ENCODE data around the gene DNM1. TPM values are rescaled to one million over a fixed set of nuclear protein-coding genes. Genes with fewer than 3 reads are reported as not detected.

Gene DNM1
- polyA plus RNA-seq, 3 donors: 4.5 to 22.8 (median 6.4) TPM

DNA sequence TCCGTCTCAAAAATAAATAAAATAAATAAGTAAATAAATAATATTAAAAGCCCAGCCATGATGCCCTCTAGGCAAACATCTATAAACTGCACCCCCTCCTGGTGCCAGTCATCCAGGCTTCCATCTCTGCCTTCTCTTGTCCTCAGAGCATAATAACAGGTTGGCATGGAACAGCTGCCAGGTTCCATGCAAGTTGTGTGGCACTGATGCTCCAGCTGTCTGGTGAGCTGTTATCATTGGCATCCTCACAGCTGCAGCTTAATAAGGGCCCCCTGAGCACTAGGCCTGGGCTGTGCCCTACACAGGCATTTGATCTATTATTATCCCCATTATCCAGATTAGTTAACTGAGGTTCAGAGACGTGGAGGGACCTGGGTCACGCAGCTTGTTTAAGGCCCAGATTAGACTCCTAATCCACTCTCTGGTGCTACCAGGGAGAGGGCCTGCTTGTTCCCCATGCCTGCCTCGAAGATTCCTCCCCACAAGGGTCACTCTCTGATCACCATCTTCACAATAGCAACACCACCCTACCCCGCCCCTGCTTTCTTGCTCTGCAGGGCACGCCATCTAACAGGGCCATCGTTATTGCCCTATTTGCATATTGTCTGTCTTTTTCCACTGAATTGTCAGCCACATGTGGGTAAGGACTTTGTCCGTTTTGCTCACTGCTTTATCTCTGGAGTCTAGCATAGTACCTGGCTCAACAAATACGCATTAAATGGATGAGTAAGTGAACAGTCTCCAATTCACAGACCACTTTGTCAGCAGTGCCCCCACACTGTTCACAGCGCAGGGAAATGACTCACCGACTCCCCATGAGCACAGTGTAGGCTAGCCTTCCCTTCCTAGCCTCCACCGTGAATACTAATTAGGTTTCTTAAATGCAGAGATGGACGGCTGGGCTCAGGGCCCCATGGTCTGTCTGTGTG, 1.5 kb upstream of the DNM1 start:
- WGBS, 3 donors: 86 to 88% (median 86%) methylated on average over 13 of the region's 13 CpGs
- no peak overlapping the region for H3K27ac ChIP-seq (ENCODE audit: low read depth, low read length)

DNA sequence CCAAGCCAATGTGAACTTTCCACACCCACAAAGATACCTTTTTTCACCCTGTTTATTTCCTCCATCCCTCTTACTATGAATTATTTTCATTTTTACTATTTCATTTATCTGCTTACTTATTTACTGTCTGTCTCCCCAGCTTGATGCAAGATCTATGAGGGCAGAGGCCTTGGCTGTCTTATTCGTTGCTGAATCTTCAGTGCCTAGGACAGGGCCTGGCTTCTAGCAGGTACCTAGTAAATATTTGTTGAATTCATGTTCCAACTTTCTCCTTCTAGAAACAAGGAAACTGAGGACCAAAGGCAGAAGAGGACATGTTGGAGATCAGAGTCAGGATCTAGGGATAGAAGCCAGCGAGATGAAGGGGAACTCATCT, 543 bp upstream of the DNM1 start:
- 16 to 24% (median 18%) methylated on average over 2 of the region's 2 CpGs for WGBS, 3 donors
- no peak overlapping the region for H3K27ac ChIP-seq (ENCODE audit: low read depth, low read length)

DNA sequence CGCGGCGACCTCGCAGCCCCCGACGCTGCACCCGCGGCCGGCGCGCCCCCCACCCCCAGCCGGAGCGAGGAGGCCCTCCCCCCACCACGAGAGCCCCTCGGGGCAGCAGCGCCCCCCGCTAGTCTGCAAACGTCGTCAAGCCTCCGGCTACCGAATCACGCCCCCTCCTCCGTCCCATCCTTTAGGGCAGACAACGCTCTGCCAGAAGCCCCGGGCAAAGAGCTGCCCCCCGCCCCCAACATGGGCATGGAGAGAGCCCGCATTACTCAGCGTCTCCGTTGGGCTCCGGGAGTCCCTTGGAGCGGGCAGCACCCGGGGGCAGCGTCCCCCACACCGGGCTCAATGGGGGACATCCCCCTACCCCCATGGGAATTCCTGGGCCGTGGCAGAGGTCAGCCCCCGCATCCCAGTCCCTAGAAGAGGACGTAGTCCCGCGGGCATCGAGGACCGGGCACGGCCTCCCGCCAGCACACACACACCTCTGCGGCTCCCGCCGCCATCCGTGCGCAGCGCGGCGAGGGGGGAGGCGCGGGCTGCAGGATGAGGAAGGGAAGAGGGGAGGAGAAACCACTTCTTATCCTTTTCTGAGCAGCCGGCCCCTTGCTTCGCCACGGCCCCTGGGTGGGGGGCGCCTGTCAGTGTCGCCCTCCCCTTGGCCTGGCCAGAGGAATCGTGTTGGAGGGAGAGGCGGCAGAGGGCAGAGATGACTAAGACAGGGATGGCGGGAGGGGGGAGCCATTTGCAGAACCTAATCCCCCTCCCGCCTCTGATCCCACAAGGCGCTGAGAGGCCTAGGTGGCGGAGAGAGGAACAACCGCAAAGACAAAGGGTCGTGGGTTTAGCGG, 750 bp downstream of the DNM1 start:
- WGBS, 3 donors: 1 to 9% (median 1%) methylated on average over 37 to 66 of the region's 67 CpGs

DNA sequence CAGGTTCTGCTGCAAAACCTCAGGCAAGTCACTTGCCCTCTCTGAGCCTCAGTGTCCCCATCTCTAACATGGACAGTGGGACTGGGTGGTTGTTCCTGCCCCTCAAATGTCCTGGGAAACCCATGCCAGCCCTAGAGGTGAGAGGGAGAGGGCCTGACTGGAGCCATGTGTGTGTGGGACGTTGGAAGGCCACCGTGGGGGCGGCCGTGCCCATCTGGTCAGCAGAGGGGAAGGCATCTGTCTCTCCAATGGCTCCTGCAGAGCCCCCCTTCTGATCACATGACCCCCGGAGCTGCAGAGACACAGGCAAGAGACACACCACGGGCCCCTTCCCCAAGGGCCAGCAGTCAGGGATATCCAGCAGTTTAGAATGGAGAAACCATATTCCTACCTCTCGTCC, 1.7 kb downstream of the DNM1 start:
- WGBS, 3 donors: 73 to 84% (median 84%) methylated on average over 7 of the region's 7 CpGs

More for the DNA sequence above, 750 bp downstream of the DNM1 start:
- H3K27ac ChIP-seq (ENCODE audit: low read depth, low read length): no peak overlapping the region

DNA sequence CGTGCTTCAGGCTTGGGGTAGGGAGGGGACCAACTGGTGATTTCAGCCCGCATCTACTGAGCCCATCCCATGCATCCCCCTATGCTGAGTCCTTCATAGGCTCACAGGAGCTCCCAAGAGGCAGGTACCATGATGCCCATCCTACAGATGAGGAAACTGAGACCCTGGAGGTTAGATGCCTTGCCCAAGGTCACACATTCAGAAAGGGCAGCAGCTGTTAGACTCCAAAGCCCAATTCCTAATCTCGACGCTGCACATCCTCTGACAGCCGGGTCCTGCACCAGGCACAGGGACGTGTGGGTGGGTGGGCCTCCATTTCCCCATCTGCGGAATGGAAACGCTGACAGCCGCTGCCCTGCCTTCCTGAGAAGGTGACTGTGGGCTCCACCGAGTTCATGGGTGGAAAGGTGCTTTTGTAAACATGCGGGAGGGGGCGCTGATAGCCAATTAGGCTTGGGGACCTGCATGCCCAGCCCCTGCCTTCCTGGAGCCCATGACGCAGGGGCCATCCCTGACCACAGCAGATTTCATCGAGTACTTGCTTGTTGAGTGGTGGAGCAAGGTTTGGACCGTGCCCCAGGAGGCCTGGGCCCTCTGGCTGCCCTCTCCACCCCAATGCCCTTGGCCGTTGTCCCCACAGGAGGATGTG, 2.2 kb downstream of the DNM1 start:
- H3K27ac ChIP-seq (ENCODE audit: low read depth, low read length): no peak overlapping the region
- 78 to 81% (median 78%) methylated on average over 16 of the region's 16 CpGs for WGBS, 3 donors

More for the DNA sequence above, 1.7 kb downstream of the DNM1 start:
- H3K27ac ChIP-seq (ENCODE audit: low read depth, low read length): no peak overlapping the region

DNA sequence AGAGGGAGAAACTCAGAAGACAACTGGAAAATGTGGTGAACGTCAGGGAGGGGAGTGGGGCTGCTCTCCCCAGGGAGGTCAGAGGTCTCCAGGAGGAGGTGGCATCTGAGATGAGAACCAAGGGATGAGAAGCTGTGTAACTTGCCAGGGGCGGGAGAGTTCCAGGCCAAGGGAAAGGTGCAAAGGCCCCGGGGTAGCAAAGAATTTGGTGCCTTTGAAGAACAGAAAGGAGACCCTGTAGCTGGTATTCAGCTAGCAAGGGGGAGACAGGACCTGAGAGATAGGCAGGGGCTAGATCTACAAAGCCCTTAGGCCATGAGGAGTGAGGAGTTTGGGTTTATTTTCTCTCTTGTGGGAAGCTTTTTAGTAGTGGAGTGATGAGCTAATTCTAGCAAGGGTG, 3.3 kb downstream of the DNM1 start:
- WGBS, 3 donors: 83 to 92% (median 89%) methylated on average over 3 of the region's 3 CpGs
- H3K27ac ChIP-seq (ENCODE audit: low read depth, low read length): no peak overlapping the region

DNA sequence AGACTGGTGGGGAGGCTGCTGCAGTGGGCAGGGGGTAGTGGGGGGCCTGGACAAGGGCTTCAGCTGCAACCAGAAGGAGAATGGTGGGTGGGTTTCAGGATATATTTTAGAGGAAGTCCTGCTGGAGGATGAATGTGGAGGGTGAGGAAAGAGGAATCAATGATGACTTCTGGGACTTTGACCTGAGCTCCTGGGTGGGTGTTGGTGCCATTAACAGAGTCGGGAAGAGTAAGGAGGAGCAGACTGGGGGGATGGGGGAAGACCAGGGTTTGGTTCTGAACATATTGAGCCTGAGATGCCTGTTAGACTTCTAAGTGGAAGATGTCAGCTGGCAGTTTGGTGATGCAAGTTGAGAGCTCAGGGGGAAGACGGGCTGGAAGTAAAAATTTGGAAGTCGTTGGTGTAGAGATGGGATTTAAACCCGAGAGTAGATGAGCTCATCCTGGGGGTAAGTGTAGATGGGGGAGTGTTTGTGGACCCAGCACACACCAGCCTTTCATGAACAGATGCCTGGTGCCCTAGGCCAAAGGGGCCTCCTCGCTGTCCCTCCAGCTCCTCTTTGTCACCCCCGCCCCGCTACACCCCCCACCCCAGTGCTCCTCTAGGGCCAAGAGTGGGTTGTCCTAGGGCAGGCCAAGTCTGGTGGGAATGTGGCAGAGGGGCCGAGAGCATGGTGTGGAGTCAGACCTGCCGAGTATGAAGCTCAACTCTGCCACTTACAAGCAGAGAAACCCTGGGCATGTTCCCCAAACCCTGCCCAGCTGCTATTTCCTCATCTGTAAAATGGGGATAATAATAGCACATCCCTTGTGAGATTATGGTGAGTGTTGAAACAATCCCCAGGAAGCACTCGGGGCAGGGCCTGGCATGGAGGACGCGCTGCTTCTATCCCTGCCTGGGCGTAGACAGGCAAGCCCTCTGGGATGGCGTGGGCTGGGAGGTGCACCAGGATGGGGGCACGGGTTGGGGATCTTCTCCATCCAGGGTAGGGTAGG, 4.0 kb downstream of the DNM1 start:
- WGBS, 3 donors: 67 to 81% (median 71%) methylated on average over 15 of the region's 15 CpGs

DNA sequence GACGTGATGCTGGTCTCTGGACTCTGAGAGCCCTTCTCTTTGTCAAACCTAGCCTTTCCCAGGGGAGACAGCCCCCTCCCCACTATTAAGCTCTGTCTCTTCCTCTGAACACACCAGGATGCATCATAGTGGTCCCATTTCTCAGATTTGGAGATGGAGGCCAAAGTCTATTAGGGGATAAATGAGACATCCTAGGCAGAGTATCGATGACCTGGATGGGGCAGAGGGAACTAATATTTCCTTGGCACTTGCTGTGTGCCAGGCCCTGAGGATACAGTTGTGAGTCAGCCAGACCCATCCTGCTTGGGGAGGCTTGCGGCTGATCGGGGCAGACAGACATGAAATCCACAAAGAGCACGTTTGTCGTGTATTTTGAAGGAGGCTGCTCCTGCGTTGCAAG, 5.2 kb downstream of the DNM1 start:
- no peak overlapping the region for H3K27ac ChIP-seq (ENCODE audit: low read depth, low read length)
- WGBS, 3 donors: 91 to 92% (median 91%) methylated on average over 7 of the region's 7 CpGs

More for the DNA sequence above, 4.0 kb downstream of the DNM1 start:
- no peak overlapping the region for H3K27ac ChIP-seq (ENCODE audit: low read depth, low read length)

DNA sequence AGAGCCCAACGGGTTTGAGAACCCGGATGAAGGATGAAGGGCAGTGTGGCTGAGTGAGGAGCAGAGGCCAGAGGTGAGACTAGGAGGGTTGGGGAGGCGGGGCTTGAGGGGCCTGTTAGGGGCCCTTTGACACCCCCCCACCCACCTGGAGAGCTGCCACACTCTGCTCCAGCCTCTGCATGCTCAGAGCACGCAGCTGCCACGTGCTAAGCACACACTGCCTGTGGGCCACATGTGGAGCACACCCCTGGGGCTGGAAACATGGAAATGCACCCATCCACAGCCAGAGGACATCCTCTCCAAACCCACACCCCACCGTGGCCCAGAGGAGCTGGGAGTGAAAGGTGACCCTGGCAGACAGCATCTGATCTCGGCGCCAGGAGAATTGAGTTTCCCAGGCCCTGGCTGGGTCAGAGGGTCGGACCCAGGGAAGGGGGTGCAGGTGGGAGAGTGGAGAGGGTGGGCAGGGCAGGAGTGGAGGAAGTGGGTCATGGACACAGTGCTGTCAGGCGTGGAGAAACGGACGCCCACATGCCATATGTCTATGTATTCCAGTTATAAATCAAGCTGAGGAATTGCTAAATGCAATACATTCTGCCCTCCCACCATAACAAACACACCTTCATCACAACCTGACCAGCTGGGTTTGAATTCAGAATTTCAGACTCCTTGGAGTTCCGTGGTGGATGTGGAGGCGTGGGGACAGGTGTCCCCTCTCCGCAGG, 5.9 kb downstream of the DNM1 start:
- 73 to 85% (median 75%) methylated on average over 15 of the region's 15 CpGs for WGBS, 3 donors
- H3K27ac ChIP-seq (ENCODE audit: low read depth, low read length): no peak overlapping the region

DNA sequence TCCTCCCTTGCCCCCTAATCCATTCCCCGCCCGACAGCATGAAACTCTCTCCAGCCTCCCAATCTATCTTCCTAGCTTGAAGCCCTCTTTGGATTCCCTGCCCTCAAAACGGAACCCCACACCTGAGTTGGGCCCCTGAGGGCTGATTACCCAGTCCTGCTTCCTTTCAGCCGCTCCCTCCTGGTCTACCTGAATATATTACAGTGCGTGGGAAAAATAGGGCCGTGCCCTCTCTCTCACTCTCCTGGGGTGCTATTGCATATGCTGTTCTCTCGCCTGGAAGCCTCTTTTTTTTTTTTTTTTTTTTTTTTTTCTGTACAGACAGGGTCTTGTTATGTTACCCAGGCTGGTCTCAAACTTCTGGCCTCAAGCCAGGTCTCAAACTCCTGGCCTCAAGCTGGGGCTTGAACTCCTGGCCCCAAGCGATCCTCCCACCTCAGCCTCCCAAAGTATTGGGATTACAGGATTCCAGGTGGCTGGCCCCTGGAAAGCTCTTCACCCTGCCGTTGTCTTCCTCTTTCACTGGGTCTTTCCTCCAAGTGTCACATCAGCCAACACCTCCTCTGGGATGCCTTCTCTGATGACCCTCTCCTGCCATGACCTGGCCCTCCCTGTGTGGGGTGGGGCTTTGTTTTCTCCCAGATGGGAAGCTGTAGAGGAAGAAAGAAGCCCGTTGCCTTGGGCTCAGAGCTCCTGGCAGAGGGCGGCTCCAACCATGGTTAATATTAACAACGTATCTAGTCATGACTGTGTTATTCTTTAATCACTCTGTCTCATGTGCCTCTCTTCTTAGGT, 8.2 kb downstream of the DNM1 start:
- 45 to 64% (median 57%) methylated on average over 12 of the region's 12 CpGs for WGBS, 3 donors
- no peak overlapping the region for H3K27ac ChIP-seq (ENCODE audit: low read depth, low read length)

DNA sequence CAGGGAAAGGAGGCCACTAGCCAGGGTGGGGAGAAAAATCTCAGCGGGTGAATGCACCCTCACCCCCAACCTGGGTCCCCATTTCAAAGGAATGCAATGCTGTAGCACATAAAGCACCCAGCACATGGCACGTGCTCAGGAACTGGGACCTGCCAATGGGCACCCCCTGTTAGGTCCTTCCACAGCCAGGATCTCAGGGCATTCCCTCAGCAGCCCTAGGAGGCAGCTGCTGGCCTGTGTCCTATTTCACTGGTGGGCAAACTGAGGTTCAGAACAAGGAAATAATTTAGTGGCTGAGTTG, 8.8 kb downstream of the DNM1 start:
- 29 to 89% (median 86%) methylated on average over 2 of the region's 2 CpGs for WGBS, 3 donors
- no peak overlapping the region for H3K27ac ChIP-seq (ENCODE audit: low read depth, low read length)

DNA sequence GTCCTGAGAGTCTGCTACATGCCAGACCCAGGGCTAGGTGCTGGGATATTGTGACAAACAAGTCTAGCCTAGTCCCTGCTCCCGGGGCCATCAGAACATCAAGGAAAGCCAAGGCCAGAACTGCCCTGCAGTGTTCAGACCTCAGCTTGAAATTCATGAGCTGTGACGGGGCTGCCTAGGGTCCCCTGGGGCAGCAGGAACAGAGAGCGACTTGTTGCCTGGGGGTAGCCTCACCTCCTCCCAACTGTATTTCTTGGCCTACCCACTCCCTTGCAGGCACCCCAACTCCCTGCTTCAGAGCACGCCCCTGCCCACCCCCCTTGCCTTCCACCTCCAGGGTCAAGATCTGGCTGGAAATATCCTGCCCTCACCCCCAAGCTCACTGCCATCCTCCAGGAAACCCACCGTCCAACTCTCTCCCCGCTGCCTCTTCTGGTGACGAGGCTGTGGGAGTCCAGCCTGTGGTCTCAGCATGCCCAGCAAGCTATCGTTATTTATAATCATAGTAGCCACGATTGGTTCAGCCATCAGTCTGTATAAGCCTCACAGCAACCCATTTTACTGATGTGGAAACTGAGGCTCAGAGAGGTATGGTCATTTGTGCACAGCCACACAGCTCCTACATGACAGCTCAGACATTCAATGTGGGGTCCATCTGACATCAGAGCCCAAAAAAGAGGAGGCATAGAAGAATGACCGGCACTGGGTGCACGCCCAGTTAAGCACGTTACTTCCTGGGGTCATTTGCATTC, 10.7 kb downstream of the DNM1 start:
- H3K27ac ChIP-seq (ENCODE audit: low read depth, low read length): no peak overlapping the region
- 71 to 90% (median 85%) methylated on average over 12 of the region's 12 CpGs for WGBS, 3 donors

DNA sequence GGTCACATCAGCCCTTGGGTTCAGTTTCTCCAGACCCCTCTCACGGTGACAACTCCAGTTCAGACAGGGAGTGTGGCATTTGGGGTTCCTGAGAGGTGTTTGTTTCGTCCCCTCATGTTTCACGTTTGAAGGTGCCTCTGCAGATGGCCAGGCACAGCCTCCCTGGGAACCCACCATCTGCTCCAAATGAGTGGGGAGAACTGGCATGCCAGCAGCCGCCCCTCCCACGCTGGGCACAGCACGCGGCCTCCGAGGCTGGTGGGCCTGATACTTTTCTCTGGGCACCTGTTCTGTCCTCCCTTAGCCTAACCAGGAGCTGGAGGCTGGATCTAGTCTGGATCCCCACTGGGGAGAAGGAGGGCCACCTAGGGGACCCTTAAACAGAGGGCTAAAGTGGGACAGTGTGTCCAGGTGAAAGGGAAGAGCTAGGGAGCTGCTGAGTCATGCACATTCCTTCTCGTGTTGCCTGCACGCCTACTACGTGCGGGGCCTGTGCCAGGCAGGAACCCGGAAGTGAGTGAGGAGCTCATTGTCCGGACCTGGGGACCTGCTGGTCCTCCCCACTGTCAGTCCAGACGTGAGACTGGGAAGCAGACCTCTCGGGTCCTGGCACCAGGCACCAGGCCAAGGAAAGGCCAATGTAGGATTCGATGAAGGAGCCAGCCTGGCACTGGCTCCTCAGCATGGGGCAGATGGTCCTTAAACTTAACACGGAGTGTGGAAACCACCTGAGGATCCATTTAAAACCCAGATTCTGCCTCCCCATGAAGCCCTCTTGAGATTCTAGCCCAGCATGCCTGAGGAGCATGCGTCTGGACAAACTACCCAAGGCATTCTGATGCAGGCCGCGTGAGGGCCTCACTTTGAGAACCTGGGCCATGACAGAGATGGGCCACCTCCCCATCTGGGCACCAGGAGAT, 11.7 kb downstream of the DNM1 start:
- WGBS, 3 donors: 34 to 70% (median 65%) methylated on average over 21 of the region's 21 CpGs
- H3K27ac ChIP-seq (ENCODE audit: low read depth, low read length): no peak overlapping the region

DNA sequence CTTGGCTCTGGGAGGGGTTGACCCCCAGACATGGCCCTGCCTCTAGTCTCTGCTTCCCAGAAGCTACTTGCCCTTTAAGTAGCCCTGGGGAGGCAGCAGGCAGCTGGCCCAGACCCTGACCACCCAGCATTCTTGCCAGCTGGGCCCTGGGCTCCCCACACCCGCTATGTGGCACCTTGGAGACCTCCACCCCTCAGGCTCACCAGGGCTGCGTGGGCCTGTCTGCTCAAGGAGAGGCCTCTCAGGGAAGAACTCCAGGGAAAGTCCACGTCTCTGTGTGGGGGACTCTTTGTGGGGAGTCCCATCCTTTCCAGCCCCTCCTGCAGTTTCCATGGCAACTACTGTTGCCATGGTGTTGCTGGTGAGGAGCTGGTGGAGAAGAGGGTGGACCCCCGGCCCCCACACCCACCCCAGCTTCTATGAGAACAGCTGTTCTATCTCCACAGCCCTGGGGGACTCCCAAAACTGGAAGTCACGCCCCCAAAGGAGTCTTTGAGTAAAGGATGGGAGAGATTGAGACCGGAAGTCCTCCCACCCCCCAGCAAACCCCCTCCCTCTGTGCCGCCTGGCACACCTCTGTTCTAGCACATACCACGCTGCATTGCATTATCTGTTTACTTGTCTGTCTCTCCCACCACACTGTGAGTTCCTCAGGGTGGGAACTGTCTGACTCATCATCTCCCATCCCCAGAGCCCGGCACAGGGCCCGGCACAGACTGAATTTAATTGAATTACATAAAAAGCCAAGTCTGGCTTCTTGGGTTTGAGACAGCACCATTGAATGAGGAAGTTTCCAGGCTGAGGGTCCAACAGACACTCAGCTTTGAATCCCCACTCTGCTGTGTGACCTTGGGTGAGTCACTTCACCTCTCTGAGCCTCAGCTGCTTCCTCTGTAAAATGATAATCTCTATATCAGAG, 12.6 kb downstream of the DNM1 start:
- no peak overlapping the region for H3K27ac ChIP-seq (ENCODE audit: low read depth, low read length)
- 49 to 73% (median 59%) methylated on average over 10 of the region's 10 CpGs for WGBS, 3 donors
